HG03064 (cell line): ENCODE data around the gene RNF150.

Source experiments
- ATAC-seq: cut with Tn5 transposase; IDR thresholded peaks from one replicate; pipeline ENCODE4 v1.9.1; 2021; ENCODE audit warnings: low read depth; ENCODE audit not compliant: unreplicated experiment

RNF150 gene

GRCh38 chr4:140931911-140932310 lies 201.4 kb downstream of the RNF150 start:
- no peak for ATAC-seq

DNA sequence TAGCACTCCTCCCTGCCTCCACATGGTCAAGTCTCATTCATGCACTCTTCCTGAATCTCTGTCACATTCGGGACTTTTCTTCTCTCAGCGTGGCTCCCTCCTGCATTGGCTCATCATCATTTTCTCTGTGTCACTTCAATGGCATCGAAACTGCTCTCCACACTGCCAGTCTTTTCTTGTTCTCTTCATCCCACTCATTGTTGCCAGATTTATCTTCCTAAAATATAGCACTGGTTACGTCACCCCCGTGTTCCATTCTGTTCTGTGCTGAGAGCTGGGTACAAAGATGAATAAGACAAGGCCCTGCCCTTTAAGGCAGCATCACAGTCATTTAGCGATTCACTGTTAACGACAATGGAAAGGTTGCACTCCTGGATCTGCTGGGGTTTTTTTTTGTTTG lies 202.7 kb downstream of the RNF150 start:
- no peak for ATAC-seq

DNA sequence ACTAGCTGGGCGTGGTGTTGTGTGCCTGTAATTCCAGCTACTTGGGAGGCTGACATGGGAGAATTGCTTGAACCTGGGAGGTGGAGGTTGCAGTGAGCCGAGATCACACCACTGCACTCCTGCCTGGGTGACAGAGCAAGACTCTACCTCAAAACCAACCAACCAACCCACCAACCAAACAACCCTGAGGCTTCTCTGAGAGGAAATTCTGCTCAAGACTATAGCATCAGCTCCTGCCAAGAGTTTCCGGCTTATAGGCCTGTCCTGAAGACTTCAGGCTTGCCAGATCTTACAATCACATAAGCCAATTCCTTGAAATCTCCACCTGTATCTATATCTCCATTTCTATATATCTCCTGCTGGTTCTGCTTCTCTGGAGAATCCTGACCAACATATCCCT lies 203.3 kb downstream of the RNF150 start:
- ATAC-seq = no peak

DNA sequence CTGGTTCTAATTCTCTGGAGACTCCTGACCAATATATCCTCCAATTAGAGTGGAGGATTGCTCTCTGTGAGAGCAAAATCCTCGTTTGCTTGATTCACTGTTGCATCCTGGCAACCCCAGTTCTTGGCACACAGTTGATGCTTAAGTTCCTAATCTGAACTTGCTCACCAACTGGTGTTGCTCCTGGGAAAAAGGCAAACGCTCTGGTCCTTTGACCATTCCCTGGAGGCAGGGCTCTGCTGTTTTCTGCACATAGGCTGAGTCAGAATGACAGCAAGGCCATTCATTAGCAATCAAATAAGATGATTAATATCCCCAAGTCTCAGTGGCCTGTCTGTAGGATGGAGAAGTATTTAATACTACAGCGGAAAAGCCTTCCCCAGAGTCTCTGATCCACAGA lies 204.4 kb downstream of the RNF150 start:
- no peak for ATAC-seq

GRCh38 chr4:140926672-140927071 lies 206.6 kb downstream of the RNF150 start:
- ATAC-seq = no peak

DNA sequence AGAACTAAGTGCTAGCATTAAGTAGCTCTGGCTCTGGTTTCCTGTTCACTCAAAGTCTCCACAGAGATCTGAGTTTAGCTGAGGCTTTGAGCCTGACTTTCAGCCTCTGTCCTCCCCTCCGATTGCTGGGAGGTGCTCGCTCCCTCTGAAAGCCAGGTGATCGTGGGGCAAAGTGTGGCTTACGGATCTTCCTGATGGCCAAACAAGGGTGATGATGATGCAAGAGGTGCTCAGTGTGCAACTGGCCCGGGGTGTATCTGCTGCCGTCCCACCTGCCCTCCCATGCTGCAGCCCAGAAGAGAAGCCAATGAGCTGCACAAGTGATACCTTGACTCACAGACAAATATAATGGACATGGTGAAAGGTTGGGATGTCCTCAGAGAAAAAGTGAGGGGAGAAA lies 207.9 kb downstream of the RNF150 start:
- no peak for ATAC-seq

- no peak for ATAC-seq
Measured at GRCh38 chr4:140924761-140925392, 208.4 kb downstream of the RNF150 start.

GRCh38 chr4:140906993-140907962 lies 226.0 kb downstream of the RNF150 start:
- no peak for ATAC-seq

GRCh38 chr4:140904904-140905303 lies 228.4 kb downstream of the RNF150 start:
- ATAC-seq = no peak

DNA sequence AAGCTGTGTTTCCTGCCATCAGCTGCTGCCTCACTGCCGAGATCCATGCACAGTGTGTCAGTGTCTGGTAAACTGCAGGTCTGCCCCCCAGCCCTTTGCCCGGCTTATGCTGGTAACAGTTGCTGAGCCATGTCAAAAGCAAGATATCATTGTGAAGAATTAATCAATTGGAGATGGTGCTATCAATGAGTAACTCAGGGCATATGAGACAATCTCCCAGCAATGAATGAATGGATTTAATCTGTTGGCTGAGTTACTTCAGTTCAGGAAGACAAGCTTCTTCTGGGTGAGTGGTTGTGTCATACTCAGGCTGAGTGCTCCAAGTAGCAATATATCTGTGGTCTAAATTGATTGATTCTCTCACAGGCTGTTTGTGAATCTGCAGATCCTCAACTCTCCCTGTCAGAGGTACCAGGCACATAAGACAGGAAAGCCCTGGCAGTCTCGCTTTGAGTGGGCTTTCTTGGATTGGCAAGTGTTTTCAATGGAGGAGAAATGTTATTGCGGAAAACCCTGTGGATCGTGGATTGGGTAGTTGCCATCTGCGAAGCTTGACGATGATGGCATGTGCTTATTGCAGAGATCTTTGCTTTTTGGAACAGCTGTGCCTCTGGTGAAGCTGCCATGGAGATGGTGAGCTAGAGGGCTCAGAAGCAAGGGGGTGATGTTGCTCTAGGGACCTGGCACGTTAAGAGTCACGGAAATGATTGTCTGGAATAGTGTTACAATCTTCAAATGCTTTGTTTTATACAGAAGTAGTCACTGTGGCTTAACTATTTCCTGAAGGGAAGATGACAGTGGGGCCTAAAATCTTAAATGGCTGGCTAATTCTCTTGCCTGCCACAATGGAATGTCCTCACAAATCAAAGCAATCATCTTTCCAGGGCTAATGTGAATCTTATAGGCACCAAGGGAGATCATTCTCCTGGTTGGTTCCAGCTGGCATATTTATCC lies 229.5 kb downstream of the RNF150 start:
- ATAC-seq = no peak

- no peak for ATAC-seq
Measured at GRCh38 chr4:140901736-140902336, 231.4 kb downstream of the RNF150 start.

DNA sequence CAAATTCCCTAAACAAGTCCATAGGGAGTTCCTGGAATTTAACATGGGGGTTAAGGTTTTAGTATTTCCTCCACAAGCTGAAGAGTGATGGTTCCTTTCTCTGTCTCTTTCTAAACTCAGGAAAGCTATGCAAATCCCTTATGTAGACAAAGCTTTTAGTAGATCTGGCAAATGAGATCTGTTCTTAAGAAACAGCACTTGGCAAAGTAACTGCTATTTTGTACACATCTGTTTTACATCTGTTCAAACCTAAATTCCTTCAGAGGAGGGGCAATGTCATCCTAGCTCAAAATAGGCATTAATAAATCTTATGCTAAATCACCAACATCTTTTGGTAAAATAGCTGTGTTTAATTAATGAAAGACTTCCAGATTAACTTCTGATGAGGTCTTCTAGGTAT lies 239.3 kb downstream of the RNF150 start:
- no peak for ATAC-seq

GRCh38 chr4:140888054-140888453 lies 245.2 kb downstream of the RNF150 start:
- no peak for ATAC-seq

DNA sequence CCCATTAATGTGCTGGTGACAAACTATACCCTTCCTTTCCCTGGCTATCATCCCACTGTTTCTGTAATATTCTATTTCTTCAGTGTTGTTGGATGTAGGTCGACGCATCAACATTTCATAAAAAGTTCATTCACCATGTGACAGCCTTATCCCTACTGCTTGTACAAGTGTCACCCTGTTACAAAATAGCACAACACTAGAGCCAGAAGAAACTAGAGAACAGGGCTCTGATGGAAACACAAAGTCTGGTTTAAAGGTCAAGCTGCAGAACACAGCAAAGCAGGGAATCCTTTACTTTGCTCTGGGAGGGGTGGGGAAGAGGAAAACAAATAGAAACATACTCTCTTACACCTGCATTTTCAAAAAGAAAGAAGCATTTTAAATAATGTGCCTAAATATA lies 245.8 kb downstream of the RNF150 start:
- no peak for ATAC-seq

GRCh38 chr4:140884431-140885058 lies 248.7 kb downstream of the RNF150 start:
- ATAC-seq = peak; percentile 82

DNA sequence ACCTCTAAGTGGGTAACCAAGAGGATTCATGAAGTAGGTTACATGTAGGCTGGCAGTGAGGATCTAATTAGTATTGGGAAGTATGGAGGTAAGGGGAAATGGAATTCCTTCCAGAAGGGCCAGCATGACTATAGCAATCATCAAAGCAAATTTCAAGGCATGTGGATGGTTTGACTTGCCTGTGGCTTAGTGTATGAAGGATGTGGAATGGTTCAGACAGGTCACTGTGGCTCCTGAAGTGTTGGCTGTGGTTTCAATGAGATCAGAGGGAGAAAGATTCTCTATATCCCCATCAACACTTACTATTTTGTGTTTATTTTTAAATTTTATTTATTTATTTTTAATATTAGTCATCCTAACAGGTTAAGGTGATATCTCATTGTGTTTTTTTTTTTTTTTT lies 255.5 kb downstream of the RNF150 start:
- ATAC-seq = no peak

GRCh38 chr4:140876615-140877364 lies 256.5 kb downstream of the RNF150 start:
- ATAC-seq = no peak

GRCh38 chr4:140875746-140876452 lies 257.4 kb downstream of the RNF150 start:
- no peak for ATAC-seq

DNA sequence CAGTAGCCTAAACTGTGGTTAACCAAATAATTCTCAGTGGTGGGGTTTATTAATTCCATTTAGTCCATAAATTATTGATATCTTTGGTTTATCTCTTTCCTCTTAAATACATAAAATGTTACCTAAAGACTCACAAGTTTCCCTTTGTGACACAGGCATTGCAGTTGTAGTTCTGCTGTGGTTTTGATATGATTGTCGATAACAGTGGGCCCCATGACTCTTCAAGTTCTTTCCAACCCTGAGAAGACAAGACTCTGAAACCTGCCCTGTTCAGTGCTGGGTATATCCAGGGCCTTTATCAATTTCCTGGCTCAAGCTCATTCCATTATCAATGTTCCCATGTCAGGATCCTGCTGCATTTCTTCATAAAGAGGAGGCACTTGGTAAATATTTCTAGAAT lies 259.2 kb downstream of the RNF150 start:
- ATAC-seq = no peak
